CD4-positive, alpha-beta T cell treated with Interleukin-12 subunit alpha and Interleukin-12 subunit beta, for 1 hour (primary cell): ENCODE results near the gene UBE3B.

Source experiments
- DNase-seq: peaks from one replicate; pipeline ENCODE4 v3.0.0-alpha.2; 2020

The UBE3B gene

GRCh38 chr12:109555431-109556315 is 78.2 kb downstream of the UBE3B start:
- DNase-seq = no peak

GRCh38 chr12:109557200-109557599 is 79.8 kb downstream of the UBE3B start:
- DNase-seq = no peak

- no peak for DNase-seq
Measured at GRCh38 chr12:109557805-109558204, 80.4 kb downstream of the UBE3B start.

GRCh38 chr12:109558374-109559199 is 81.2 kb downstream of the UBE3B start:
- DNase-seq = no peak

GRCh38 chr12:109559200-109559505 is 81.7 kb downstream of the UBE3B start:
- DNase-seq = no peak

- no peak for DNase-seq
Measured at GRCh38 chr12:109559601-109560000, 82.2 kb downstream of the UBE3B start.

GRCh38 chr12:109560867-109561710 is 83.7 kb downstream of the UBE3B start:
- no peak for DNase-seq

- DNase-seq = no peak
Measured at GRCh38 chr12:109561711-109562030, 84.2 kb downstream of the UBE3B start.

GRCh38 chr12:109562871-109563270 is 85.4 kb downstream of the UBE3B start:
- no peak for DNase-seq

- no peak for DNase-seq
Measured at GRCh38 chr12:109563291-109564284, 86.2 kb downstream of the UBE3B start.

GRCh38 chr12:109566424-109566823 is 89.0 kb downstream of the UBE3B start:
- DNase-seq = no peak

GRCh38 chr12:109567296-109567695 is 89.9 kb downstream of the UBE3B start:
- no peak for DNase-seq

- no peak for DNase-seq
Measured at GRCh38 chr12:109567967-109568366, 90.5 kb downstream of the UBE3B start.

GRCh38 chr12:109568486-109568885 is 91.1 kb downstream of the UBE3B start:
- DNase-seq = no peak

- no peak for DNase-seq
Measured at GRCh38 chr12:109571773-109572505, 94.5 kb downstream of the UBE3B start.

GRCh38 chr12:109572506-109572845 is 95.0 kb downstream of the UBE3B start:
- DNase-seq = no peak

- peak; percentile 99 for DNase-seq
Measured at GRCh38 chr12:109573029-109573913, 95.8 kb downstream of the UBE3B start, which contains the start of the genes MMAB and MVK. MMAB (minus strand) TSS chr12:109573504; CDS start chr12:109573480, 24 bp downstream. MVK (plus strand) TSS chr12:109573794; CDS start chr12:109574823, 1,029 bp downstream.

GRCh38 chr12:109573914-109574244 is 96.4 kb downstream of the UBE3B start:
- DNase-seq = no peak

GRCh38 chr12:109575683-109576082 is 98.2 kb downstream of the UBE3B start:
- DNase-seq = no peak

GRCh38 chr12:109577311-109577710 is 99.9 kb downstream of the UBE3B start:
- no peak for DNase-seq
